Choroid plexus epithelial cell (primary cell): ENCODE measurements around the gene DCT.

Experiments used
- DNase-seq: peaks from one replicate; pipeline ENCODE4 v3.0.0-alpha.2; 2010; ENCODE audit warnings: low read depth
- H3K4me3 ChIP-seq: 2 replicates; pipeline ENCODE4 v1.5.1; 2011; ENCODE audit warnings: low read depth, mild to moderate bottlenecking, control low read depth, low read length, moderate library complexity
- CTCF ChIP-seq: conservative IDR thresholded peaks from 2 replicates; pipeline ENCODE4 v1.5.1; 2011; ENCODE audit warnings: low read depth, mild to moderate bottlenecking, control low read depth, inconsistent platforms, low read length, moderate library complexity

Gene DCT

GRCh38 chr13:94416454-94417080 lies 62.9 kb downstream of the DCT start:
- DNase-seq, result peak; percentile 67
- TF ChIP-seq CTCF, result peak; percentile 77

GRCh38 chr13:94415500-94416237 lies 63.8 kb downstream of the DCT start:
- DNase-seq, result no peak
- no peak for TF ChIP-seq CTCF
- no peak overlapping the region for H3K4me3 ChIP-seq

More at GRCh38 chr13:94416454-94417080, 62.9 kb downstream of the DCT start:
- no peak overlapping the region for H3K4me3 ChIP-seq

- no peak for DNase-seq
Measured at GRCh38 chr13:94414708-94415107, 64.8 kb downstream of the DCT start.

GRCh38 chr13:94414141-94414540 lies 65.3 kb downstream of the DCT start:
- DNase-seq, result no peak
- no peak for TF ChIP-seq CTCF
- no peak overlapping the region for H3K4me3 ChIP-seq

More at GRCh38 chr13:94414708-94415107, 64.8 kb downstream of the DCT start:
- TF ChIP-seq CTCF, result no peak
- H3K4me3 ChIP-seq, result no peak overlapping the region

- no peak overlapping the region for H3K4me3 ChIP-seq
- TF ChIP-seq CTCF, result no peak
- DNase-seq, result no peak
Measured at GRCh38 chr13:94413598-94413944, 65.9 kb downstream of the DCT start.

- no peak for TF ChIP-seq CTCF
- H3K4me3 ChIP-seq, result no peak overlapping the region
- no peak for DNase-seq
Measured at GRCh38 chr13:94412870-94413597, 66.4 kb downstream of the DCT start.
